ENCODE results near the gene CIDEA. TPM values are rescaled to one million over a fixed set of nuclear protein-coding genes. Genes with fewer than 3 reads are reported as not detected.
"Not testable (repeated sequence)": the region's sequence is repeated elsewhere in the genome, so short reads cannot be mapped to it uniquely, and the experiment has no call there.

Gene CIDEA
- total RNA-seq, result 100 to 1,000 TPM; 132 to 584 (median 435) TPM

DNA sequence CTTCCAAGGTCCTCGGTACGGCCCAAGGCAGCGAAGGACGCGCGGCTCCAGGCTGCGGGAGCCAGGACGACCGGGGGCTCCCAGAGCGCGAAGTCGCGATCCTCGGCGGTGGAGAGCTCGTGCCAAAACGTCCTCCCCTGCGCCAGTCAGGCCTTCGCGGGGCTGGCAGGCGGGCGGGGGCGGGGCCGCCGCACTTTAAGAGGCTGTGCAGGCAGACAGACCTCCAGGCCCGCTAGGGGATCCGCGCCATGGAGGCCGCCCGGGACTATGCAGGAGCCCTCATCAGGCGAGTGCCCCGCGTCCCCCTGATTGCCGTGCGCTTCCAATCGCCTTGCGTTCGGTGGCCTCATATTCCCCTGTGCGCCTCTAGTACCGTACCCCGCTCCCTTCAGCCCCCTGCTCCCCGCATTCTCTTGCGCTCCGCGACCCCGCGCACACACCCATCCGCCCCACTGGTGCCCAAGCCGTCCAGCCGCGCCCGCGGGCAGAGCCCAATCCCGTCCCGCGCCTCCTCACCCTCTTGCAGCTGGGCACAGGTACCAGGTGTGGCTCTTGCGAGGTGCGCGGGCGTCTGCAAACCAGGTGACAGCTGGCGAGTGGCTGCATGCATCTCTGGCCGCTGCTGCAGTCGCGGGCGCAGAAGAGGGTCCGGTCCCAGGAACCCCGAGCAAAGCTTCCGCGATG lies at the start of gene CIDEA:
TSS of gene CIDEA (plus strand) at position 226 of the 684 bp plus-strand sequence. CDS start at position 249, 23 bp downstream.
- no peak for ATAC-seq (ENCODE audit: low FRiP score)

GRCh38 chr18:12208296-12209153 lies 45.6 kb upstream of the CIDEA start:
- DNase-seq (ENCODE audit: low spot score); ATAC-seq (ENCODE audit: low FRiP score): not testable (repeated sequence)

More for the DNA sequence above, at the start of gene CIDEA:
- DNase-seq (ENCODE audit: low spot score), result no peak
- no peak for TF ChIP-seq CTCF (IDR thresholded peaks at IDR 0.05)

DNA sequence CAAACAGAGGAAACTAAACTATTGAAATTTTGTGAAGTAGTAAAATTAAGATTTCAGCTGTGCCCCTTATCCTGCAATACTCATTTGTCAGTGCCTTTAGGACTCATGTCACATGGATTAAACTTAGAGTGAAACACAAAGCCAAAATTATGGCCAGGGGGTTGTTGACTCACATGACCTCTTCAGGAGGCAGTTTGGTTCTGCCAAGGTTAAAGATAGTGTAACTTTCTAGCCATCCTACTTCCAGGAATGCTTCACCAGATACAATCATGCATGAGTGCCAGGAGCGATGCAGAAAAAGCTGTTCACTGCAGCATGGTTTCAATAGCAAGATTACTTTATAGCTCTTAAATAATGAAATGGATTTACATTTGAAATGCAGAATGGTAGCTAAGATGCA lies 41.9 kb upstream of the CIDEA start:
- DNase-seq (ENCODE audit: low spot score); ATAC-seq (ENCODE audit: low FRiP score): not testable (repeated sequence)

DNA sequence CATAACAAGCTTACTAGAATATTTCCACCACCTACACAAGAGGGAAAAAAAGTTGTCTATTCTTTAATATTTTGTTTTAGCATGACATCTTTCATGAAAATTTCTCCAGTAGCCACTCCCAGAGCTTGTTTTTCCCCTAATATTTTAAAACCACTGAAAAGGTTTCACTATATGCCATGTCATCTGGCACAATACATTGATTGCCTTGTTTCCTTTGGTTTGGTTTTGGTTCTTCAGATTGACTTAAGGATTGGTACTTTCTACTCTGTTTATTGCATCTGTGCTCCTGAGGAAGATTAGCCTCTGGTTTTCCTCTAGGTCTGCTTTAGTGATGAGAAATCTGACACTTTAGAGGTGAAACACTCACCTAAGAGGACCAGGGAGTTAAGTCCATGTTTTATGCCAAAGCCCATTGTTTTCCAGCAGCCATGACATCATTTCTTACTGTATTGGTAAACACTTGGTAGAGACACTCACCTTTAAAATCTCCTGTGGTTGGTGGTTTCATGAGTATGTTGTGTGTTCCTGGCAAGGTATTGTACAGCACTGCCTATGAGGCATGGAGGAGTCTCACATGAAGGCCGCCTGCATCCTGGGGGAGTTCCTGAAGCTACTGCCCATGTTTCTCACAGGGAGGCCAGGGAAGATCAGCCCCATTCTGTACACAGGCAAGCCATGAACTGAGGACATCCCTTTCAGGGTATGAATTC lies 39.7 kb upstream of the CIDEA start:
- not testable (repeated sequence) for DNase-seq (ENCODE audit: low spot score); ATAC-seq (ENCODE audit: low FRiP score)

DNA sequence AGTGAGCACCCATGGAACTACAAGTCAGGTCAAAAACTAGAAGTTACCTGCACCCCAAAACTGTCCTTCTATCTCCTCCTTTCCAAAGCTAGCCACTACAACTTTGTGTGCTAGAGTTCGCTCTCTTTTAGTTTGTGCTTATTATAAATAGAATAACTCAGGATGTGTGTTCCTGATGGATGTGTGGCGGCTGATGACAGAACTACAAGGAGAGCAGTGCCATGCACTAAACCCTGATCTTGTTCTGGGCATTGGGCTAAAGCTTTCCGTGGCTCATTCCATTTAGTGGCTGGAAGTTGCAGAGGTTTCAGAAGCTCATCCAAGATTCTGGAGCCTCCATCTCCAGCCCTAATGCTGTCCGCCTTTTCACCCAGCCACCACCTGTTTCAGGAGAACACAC lies 37.7 kb upstream of the CIDEA start:
- DNase-seq (ENCODE audit: low spot score); ATAC-seq (ENCODE audit: low FRiP score): not testable (repeated sequence)

- DNase-seq (ENCODE audit: low spot score); ATAC-seq (ENCODE audit: low FRiP score): not testable (repeated sequence)
Observed at GRCh38 chr18:12218603-12219002, 35.6 kb upstream of the CIDEA start.

GRCh38 chr18:12222041-12222440 lies 32.1 kb upstream of the CIDEA start:
- ATAC-seq (ENCODE audit: low FRiP score); DNase-seq (ENCODE audit: low spot score): not testable (repeated sequence)

GRCh38 chr18:12223326-12223725 lies 30.8 kb upstream of the CIDEA start:
- not testable (repeated sequence) for DNase-seq (ENCODE audit: low spot score); ATAC-seq (ENCODE audit: low FRiP score)

DNA sequence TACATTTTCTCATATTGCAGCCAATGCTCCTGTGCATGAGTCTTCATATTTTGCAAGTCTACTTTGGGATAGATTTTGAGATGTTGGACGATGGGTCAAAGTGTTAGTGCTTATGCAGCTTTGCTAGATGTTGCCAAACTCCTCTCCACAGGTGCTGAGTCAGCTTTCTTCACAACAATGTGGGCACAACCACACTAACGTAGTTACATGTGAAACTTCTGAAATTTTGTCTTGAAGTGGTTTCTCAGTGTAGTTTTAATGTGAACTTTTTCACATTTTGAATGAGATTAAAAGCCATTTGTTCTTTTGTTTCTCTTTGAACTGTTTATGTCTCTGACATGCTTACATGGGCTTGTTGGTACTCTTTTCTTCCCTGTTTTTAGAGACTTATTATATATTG lies 27.4 kb upstream of the CIDEA start:
- ATAC-seq (ENCODE audit: low FRiP score); DNase-seq (ENCODE audit: low spot score): not testable (repeated sequence)

DNA sequence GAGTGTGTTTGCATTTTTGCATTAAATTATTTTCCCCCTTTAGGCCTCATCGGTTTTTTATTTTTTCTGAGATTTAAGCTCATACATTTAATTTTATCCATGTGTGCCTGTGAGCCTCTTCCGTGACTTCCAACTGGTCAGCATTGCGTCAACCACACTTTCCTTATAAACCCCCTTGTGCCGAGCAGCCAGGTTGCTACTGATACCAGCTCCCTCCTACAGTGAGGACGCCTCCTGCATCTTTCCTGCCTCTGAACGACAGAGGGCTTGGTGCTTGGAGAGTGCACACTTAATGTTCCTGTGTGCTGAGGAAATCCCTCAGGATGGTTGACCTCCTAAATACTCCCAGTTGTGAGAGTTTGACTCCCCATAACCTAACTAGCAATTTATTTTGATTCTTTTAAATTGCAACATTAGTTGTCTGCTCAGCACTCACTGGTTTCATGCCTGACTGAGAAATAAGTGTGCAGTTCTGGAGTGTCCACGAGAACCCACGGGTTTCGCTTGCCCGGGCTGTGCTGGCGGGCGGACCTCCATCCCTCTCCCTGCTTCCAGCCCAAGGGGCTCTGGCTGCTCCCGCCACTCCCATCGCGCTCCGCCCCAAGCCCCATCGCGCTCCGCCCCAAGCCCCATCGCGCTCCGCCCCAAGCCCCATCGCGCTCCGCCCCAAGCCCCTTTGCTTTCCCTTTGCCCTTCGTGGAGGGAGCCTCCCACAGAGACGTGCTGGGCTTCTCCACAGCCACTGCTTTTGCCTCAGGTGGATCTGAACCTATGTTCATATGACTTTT lies 26.6 kb upstream of the CIDEA start:
- DNase-seq (ENCODE audit: low spot score); ATAC-seq (ENCODE audit: low FRiP score): not testable (repeated sequence)

DNA sequence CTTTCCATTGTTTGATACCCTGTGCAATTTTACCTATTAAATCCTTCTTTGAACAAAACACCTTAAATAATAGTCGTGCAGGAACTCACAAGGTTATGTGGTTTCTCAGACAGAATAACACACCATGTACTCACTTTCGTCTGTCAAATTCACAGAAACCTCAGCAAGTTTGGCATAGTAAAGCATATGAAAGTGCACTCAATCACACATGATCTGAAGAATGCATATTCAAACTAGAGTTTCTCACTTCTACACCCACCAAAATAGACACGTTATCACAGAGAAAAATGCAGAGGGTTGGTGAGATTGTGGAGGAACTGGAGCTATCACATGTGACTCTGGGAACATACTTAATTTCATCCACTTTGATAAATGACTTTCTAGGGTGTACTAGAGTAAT lies 25.9 kb upstream of the CIDEA start:
- DNase-seq (ENCODE audit: low spot score); ATAC-seq (ENCODE audit: low FRiP score): not testable (repeated sequence)

DNA sequence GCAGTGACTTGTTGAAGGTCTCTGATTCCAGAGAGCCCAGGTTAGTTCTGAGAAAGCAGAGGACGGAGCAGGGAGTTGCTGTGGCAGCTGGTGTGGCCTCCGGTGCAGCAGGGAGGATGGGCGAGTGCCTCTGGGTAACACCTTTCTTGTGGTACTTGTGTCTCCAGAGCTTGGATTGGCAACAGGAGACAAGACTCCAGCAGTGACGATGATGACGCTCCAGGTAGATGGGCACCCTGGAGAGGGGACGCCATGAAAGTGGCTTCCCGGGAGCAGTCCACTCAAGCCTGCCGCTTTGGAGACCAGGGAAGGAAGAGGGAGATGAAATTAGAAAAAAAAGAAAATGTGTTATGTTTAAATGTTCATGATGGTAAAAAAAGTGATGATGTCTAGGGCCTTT lies 23.6 kb upstream of the CIDEA start:
- DNase-seq (ENCODE audit: low spot score); ATAC-seq (ENCODE audit: low FRiP score): not testable (repeated sequence)
